ENCODE data around the gene FAR2. TPM values are rescaled to one million over a fixed set of nuclear protein-coding genes. Genes with fewer than 3 reads are reported as not detected.

The FAR2 gene
- total and polyA plus RNA-seq, 2 experiments from 2014 or later = 18.7 to 22.6 TPM

DNA sequence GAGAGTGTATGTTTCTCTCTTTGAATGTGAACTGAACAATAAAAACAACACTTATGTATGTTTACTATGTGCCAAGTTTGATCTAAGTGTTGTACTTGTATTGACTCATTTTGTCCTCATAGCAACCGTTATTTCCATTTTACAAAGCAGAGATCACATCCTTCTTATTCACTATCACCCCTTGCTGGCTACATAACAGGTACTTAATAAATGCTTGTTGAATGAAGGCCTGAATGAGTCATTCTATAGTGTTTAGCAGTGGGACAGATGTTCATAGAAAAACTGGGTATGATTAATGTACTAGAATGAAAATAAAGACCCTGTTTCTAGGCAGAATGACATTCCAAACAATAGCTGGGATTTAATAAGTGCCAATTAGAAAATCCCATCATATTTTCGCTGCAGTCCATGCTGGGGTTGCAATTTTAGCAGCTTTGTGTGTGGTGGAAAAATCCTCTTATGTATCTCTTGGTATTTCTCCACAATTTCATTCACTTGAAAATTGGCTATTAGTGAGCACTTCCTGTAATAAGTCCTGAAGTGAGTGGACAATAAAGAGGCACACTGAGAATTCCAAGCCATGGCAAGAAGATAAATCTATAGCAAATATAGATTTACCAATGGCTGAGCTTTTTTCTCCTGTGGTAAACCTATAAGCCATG, 86.0 kb downstream of the FAR2 start (continued):
- TF ChIP-seq, protein P1, sequence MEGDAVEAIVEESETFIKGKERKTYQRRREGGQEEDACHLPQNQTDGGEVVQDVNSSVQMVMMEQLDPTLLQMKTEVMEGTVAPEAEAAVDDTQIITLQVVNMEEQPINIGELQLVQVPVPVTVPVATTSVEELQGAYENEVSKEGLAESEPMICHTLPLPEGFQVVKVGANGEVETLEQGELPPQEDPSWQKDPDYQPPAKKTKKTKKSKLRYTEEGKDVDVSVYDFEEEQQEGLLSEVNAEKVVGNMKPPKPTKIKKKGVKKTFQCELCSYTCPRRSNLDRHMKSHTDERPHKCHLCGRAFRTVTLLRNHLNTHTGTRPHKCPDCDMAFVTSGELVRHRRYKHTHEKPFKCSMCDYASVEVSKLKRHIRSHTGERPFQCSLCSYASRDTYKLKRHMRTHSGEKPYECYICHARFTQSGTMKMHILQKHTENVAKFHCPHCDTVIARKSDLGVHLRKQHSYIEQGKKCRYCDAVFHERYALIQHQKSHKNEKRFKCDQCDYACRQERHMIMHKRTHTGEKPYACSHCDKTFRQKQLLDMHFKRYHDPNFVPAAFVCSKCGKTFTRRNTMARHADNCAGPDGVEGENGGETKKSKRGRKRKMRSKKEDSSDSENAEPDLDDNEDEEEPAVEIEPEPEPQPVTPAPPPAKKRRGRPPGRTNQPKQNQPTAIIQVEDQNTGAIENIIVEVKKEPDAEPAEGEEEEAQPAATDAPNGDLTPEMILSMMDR (conservative IDR thresholded peaks at IDR 0.05; ENCODE audit: low read depth in 2 of 2) = no peak

DNA sequence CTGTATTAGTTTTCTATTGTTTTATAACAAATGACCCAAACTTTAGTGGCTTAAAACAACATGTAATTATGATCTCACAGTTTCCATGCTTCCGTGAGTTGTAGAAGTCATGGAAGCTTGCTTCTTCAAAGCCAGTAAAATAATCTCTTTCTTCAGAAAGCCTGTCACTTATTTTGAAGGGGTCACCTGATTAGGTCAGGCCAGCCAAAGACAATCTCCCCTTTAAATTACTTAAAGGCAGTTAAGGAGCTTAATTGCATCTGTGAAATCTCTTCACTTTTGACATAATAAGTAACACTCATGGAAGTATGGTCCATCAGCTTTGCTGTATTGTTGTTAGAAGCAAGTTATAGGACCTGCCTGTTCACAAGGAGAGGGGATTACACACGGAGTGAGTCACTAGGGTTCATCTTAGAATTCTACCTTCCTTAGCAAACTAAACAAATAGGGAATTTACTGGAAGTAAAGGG, 89.8 kb downstream of the FAR2 start:
- Mint-ChIP-seq H3K27me3 (ENCODE audit: insufficient read depth, low read depth, poor library complexity) (peaks cover 1% of the 10 kb centered on the region), H3K4me3 (no peak overlapping the region), H3K27ac (no peak overlapping the region), H3K9me3 (no peaks in the 10 kb centered on the region), H3K4me1 (peaks cover 35% of the 10 kb centered on the region), H3K36me3 (ENCODE audit: low read depth) (no peaks in the 10 kb centered on the region)
- H4K20me1 ChIP-seq (replicated peaks; ENCODE audit: insufficient read depth) = no peaks in the 10 kb centered on the region
- H3F3A ChIP-seq (replicated peaks; ENCODE audit: low read depth) = no peaks in the 10 kb centered on the region
- H2AFZ ChIP-seq = no peak overlapping the region
- H3K9me2 ChIP-seq (ENCODE audit: insufficient read depth) = 0 out of 2 replicates have a peak, but pooled peaks cover 3% of the 10 kb centered on the region
- no peaks in the 10 kb centered on the region for H3K36me3 ChIP-seq (ENCODE audit: insufficient read depth)
- ATAC-seq = no peak
- no peak for DNase-seq (ENCODE audit: low spot score)
- no peak overlapping the region for H3K4me2 ChIP-seq
- no peak overlapping the region for H3K27ac ChIP-seq (ENCODE audit: low read depth)
- no peaks in the 10 kb centered on the region for H3K27me3 ChIP-seq (ENCODE audit: insufficient read depth)
- peaks cover 18% of the 10 kb centered on the region for H3K4me1 ChIP-seq (ENCODE audit: insufficient read depth)
- H3K4me3 ChIP-seq = no peak overlapping the region
- no peaks in the 10 kb centered on the region for H3K79me2 ChIP-seq (replicated peaks; ENCODE audit: insufficient read depth)
- TF ChIP-seq STAT1 (IDR thresholded peaks at IDR 0.05; ENCODE audit: unreplicated experiment) (no peak), ZNF331 (CRISPR knock-in tag; IDR thresholded peaks at IDR 0.05; ENCODE audit: low read depth) (no peak), POLR2AphosphoS5 (IDR thresholded peaks at IDR 0.05; ENCODE audit: low read depth) (no peak), ZNF114 (CRISPR knock-in tag; IDR thresholded peaks at IDR 0.05) (no peak), JUNB (IDR thresholded peaks at IDR 0.05; ENCODE audit: unreplicated experiment) (no peak), NANOG (IDR thresholded peaks at IDR 0.05; ENCODE audit: borderline replicate concordance) (no peak), CREB1 (CRISPR knock-in tag; IDR thresholded peaks at IDR 0.05; ENCODE audit: low read depth) (no peak), EZH2 (IDR thresholded peaks at IDR 0.05; ENCODE audit: low read depth, unreplicated experiment) (no peak), EZH2phosphoT487 (IDR thresholded peaks at IDR 0.05; ENCODE audit: unreplicated experiment) (no peak)
- TF ChIP-seq, protein P1 (conservative IDR thresholded peaks at IDR 0.05; ENCODE audit: low read depth in 2 of 2) = no peak
- TF ChIP-seq, protein P2, sequence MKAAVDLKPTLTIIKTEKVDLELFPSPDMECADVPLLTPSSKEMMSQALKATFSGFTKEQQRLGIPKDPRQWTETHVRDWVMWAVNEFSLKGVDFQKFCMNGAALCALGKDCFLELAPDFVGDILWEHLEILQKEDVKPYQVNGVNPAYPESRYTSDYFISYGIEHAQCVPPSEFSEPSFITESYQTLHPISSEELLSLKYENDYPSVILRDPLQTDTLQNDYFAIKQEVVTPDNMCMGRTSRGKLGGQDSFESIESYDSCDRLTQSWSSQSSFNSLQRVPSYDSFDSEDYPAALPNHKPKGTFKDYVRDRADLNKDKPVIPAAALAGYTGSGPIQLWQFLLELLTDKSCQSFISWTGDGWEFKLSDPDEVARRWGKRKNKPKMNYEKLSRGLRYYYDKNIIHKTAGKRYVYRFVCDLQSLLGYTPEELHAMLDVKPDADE (IDR thresholded peaks at IDR 0.05) = no peak
- TF ChIP-seq, protein P3, sequence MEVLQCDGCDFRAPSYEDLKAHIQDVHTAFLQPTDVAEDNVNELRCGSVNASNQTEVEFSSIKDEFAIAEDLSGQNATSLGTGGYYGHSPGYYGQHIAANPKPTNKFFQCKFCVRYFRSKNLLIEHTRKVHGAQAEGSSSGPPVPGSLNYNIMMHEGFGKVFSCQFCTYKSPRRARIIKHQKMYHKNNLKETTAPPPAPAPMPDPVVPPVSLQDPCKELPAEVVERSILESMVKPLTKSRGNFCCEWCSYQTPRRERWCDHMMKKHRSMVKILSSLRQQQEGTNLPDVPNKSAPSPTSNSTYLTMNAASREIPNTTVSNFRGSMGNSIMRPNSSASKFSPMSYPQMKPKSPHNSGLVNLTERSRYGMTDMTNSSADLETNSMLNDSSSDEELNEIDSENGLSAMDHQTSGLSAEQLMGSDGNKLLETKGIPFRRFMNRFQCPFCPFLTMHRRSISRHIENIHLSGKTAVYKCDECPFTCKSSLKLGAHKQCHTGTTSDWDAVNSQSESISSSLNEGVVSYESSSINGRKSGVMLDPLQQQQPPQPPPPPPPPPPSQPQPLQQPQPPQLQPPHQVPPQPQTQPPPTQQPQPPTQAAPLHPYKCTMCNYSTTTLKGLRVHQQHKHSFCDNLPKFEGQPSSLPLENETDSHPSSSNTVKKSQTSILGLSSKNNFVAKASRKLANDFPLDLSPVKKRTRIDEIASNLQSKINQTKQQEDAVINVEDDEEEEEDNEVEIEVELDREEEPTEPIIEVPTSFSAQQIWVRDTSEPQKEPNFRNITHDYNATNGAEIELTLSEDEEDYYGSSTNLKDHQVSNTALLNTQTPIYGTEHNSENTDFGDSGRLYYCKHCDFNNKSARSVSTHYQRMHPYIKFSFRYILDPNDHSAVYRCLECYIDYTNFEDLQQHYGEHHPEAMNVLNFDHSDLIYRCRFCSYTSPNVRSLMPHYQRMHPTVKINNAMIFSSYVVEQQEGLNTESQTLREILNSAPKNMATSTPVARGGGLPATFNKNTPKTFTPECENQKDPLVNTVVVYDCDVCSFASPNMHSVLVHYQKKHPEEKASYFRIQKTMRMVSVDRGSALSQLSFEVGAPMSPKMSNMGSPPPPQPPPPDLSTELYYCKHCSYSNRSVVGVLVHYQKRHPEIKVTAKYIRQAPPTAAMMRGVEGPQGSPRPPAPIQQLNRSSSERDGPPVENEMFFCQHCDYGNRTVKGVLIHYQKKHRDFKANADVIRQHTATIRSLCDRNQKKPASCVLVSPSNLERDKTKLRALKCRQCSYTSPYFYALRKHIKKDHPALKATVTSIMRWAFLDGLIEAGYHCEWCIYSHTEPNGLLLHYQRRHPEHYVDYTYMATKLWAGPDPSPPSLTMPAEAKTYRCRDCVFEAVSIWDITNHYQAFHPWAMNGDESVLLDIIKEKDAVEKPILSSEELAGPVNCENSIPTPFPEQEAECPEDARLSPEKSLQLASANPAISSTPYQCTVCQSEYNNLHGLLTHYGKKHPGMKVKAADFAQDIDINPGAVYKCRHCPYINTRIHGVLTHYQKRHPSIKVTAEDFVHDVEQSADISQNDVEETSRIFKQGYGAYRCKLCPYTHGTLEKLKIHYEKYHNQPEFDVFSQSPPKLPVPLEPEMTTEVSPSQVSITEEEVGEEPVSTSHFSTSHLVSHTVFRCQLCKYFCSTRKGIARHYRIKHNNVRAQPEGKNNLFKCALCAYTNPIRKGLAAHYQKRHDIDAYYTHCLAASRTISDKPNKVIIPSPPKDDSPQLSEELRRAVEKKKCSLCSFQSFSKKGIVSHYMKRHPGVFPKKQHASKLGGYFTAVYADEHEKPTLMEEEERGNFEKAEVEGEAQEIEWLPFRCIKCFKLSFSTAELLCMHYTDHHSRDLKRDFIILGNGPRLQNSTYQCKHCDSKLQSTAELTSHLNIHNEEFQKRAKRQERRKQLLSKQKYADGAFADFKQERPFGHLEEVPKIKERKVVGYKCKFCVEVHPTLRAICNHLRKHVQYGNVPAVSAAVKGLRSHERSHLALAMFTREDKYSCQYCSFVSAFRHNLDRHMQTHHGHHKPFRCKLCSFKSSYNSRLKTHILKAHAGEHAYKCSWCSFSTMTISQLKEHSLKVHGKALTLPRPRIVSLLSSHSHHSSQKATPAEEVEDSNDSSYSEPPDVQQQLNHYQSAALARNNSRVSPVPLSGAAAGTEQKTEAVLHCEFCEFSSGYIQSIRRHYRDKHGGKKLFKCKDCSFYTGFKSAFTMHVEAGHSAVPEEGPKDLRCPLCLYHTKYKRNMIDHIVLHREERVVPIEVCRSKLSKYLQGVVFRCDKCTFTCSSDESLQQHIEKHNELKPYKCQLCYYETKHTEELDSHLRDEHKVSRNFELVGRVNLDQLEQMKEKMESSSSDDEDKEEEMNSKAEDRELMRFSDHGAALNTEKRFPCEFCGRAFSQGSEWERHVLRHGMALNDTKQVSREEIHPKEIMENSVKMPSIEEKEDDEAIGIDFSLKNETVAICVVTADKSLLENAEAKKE (CRISPR knock-in tag; IDR thresholded peaks at IDR 0.05) = no peak

Data from GM23338 (cell line).